Measurements from ENCODE around the gene CBFA2T2. TPM values are rescaled to one million over a fixed set of nuclear protein-coding genes. Genes with fewer than 3 reads are reported as not detected.

Gene CBFA2T2
- polyA plus RNA-seq, 1 donor (not counting 4 experiments of a cell fraction or from before 2014, with no cell fraction given): 6.8 TPM

DNA sequence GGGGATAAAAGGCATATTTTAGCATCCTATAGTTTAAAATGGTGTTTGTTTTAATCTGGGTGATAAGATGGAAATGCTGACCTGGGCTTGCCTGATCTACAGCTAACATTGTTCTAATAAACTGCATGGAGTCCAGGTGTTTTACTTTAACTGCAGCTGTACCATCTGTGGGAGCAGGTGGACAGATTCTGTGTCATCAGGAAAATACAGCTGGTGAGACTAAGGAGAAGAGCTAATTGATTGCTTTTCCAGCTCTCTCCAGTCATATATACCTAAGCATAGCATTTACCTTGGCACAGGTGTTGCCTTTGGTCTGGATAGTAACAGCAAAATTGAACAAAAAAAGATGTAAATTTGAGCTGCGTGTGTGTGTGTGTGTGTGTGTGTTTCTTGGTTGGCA is 31.6 kb downstream of the CBFA2T2 start:
- TF ChIP-seq, protein P1, sequence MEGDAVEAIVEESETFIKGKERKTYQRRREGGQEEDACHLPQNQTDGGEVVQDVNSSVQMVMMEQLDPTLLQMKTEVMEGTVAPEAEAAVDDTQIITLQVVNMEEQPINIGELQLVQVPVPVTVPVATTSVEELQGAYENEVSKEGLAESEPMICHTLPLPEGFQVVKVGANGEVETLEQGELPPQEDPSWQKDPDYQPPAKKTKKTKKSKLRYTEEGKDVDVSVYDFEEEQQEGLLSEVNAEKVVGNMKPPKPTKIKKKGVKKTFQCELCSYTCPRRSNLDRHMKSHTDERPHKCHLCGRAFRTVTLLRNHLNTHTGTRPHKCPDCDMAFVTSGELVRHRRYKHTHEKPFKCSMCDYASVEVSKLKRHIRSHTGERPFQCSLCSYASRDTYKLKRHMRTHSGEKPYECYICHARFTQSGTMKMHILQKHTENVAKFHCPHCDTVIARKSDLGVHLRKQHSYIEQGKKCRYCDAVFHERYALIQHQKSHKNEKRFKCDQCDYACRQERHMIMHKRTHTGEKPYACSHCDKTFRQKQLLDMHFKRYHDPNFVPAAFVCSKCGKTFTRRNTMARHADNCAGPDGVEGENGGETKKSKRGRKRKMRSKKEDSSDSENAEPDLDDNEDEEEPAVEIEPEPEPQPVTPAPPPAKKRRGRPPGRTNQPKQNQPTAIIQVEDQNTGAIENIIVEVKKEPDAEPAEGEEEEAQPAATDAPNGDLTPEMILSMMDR (optimal IDR thresholded peaks at IDR 0.05 in 1 of 3, IDR thresholded peaks at IDR 0.05 in 1 of 3, conservative IDR thresholded peaks at IDR 0.05 in 1 of 3; ENCODE audit: extremely low read depth in 1 of 3, insufficient read depth in 2 of 3, low read length in 3 of 3): no peak
- no peak for TF ChIP-seq EZH2 (IDR thresholded peaks at IDR 0.05; ENCODE audit: low read length)
- H3K4me2 ChIP-seq (ENCODE audit: control insufficient read depth, extremely low read depth, insufficient read depth, low read depth, low read length): no peak overlapping the region
- no peaks in the 10 kb centered on the region for H3K36me3 ChIP-seq (ENCODE audit: control insufficient read depth in 2 of 2, extremely low read depth in 1 of 2, insufficient read depth in 2 of 2, low read length in 2 of 2)
- no peaks in the 10 kb centered on the region for H3K9me3 ChIP-seq (ENCODE audit: control insufficient read depth, low read depth, low read length)
- no peak overlapping the region for H2AFZ ChIP-seq (ENCODE audit: control insufficient read depth, low read length)
- H3K9me1 ChIP-seq (ENCODE audit: control insufficient read depth, extremely low read depth, insufficient read depth, low read length): no peaks in the 10 kb centered on the region
- no peaks in the 10 kb centered on the region for H4K20me1 ChIP-seq (ENCODE audit: control insufficient read depth, extremely low read depth, insufficient read depth, low read length)
- no peak overlapping the region for H3K27ac ChIP-seq (ENCODE audit: control insufficient read depth, insufficient read depth, low read length)
- H3K79me2 ChIP-seq (ENCODE audit: control insufficient read depth, insufficient read depth, low read length): peaks cover 3% of the 10 kb centered on the region
- FAIRE-seq: no peak
- no peak for DNase-seq (ENCODE audit: low read depth, low spot score)
- no peaks in the 10 kb centered on the region for H3K27me3 ChIP-seq (ENCODE audit: control insufficient read depth, extremely low read depth, insufficient read depth, low read length)
- dilution Hi-C loops (cut with MboI; ENCODE audit: extremely low pct_ligation_motif_present, low sequenced_read_pairs): no loop called here
- no peak overlapping the region for H3K4me3 ChIP-seq (ENCODE audit: control insufficient read depth in 2 of 3, extremely low read depth in 1 of 3, insufficient read depth in 2 of 3, low read depth in 1 of 3, low read length in 3 of 3)
- no peaks in the 10 kb centered on the region for H3K4me1 ChIP-seq (ENCODE audit: control insufficient read depth, extremely low read depth, insufficient read depth, low read length)
- no peak overlapping the region for H3K9ac ChIP-seq (ENCODE audit: control insufficient read depth, extremely low read depth, insufficient read depth, low read length)

DNA sequence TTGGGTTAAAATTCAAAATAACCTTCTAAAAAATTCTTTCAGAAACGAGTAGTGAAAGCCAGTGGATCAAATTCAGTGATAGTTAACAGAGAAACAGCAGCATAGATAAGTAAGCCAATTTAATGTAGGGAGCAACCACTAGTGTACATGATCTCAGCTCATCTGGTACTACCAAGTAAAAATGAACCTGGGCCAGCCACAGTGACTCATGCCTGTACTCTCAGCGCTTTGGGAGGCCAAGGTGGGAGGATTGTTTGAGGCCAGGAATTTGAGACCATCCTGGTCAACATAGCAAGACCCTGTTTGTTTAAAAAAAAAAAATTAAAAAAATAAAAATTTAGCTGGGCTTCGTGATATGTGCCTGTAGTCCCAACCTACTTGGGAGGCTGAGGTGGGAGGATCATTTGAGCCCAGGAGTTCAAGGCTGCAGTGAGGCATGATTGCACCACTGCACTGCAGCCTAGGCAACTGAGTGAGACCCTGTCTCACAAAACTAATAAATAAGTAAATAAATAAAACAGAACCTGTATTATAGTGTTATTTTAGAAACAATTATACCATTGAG is 32.4 kb downstream of the CBFA2T2 start:
- no peak overlapping the region for H2AFZ ChIP-seq (ENCODE audit: control insufficient read depth, low read length)
- H3K9ac ChIP-seq (ENCODE audit: control insufficient read depth, extremely low read depth, insufficient read depth, low read length): no peak overlapping the region
- no peaks in the 10 kb centered on the region for H3K9me3 ChIP-seq (ENCODE audit: control insufficient read depth, low read depth, low read length)
- H3K4me1 ChIP-seq (ENCODE audit: control insufficient read depth, extremely low read depth, insufficient read depth, low read length): no peaks in the 10 kb centered on the region
- H3K27me3 ChIP-seq (ENCODE audit: control insufficient read depth, extremely low read depth, insufficient read depth, low read length): no peaks in the 10 kb centered on the region
- H3K9me1 ChIP-seq (ENCODE audit: control insufficient read depth, extremely low read depth, insufficient read depth, low read length): no peaks in the 10 kb centered on the region
- DNase-seq (ENCODE audit: low read depth, low spot score) (no peak), FAIRE-seq (no peak)
- H3K27ac ChIP-seq (ENCODE audit: control insufficient read depth, insufficient read depth, low read length): no peak overlapping the region
- dilution Hi-C loops (cut with MboI; ENCODE audit: extremely low pct_ligation_motif_present, low sequenced_read_pairs): no loop called here
- H3K79me2 ChIP-seq (ENCODE audit: control insufficient read depth, insufficient read depth, low read length): peaks cover 3% of the 10 kb centered on the region
- TF ChIP-seq EZH2 (IDR thresholded peaks at IDR 0.05; ENCODE audit: low read length): no peak
- H3K4me3 ChIP-seq (ENCODE audit: control insufficient read depth in 2 of 3, extremely low read depth in 1 of 3, insufficient read depth in 2 of 3, low read depth in 1 of 3, low read length in 3 of 3): no peak overlapping the region
- no peaks in the 10 kb centered on the region for H3K36me3 ChIP-seq (ENCODE audit: control insufficient read depth in 2 of 2, extremely low read depth in 1 of 2, insufficient read depth in 2 of 2, low read length in 2 of 2)
- no peak overlapping the region for H3K4me2 ChIP-seq (ENCODE audit: control insufficient read depth, extremely low read depth, insufficient read depth, low read depth, low read length)
- H4K20me1 ChIP-seq (ENCODE audit: control insufficient read depth, extremely low read depth, insufficient read depth, low read length): no peaks in the 10 kb centered on the region

DNA sequence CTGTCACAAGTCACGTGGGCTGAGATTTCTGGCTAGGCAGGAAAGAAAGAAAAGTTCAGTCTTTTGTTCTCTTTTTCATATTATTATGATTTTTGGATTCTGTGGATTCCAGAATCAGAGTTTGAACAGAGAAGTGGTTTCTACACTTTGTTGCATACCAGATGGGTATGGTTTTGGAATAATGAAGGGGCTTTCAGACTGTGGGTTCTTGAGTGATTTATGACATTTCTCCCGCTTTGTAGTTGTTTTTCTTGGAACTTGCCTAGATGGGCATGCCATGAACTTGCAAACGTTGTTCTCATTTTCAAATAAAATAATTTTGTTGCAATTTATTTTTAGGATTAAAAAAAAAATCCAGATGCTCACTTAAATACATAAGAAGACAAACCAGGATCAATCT is 34.4 kb downstream of the CBFA2T2 start:
- H3K36me3 ChIP-seq (ENCODE audit: control insufficient read depth in 2 of 2, extremely low read depth in 1 of 2, insufficient read depth in 2 of 2, low read length in 2 of 2): no peaks in the 10 kb centered on the region
- TF ChIP-seq, protein P1 (optimal IDR thresholded peaks at IDR 0.05 in 1 of 3, IDR thresholded peaks at IDR 0.05 in 1 of 3, conservative IDR thresholded peaks at IDR 0.05 in 1 of 3; ENCODE audit: extremely low read depth in 1 of 3, insufficient read depth in 2 of 3, low read length in 3 of 3): no peak
- no peak for TF ChIP-seq EZH2 (IDR thresholded peaks at IDR 0.05; ENCODE audit: low read length)
- no peaks in the 10 kb centered on the region for H3K9me3 ChIP-seq (ENCODE audit: control insufficient read depth, low read depth, low read length)
- no peak overlapping the region for H2AFZ ChIP-seq (ENCODE audit: control insufficient read depth, low read length)
- DNase-seq (ENCODE audit: low read depth, low spot score) (no peak), FAIRE-seq (no peak)
- H4K20me1 ChIP-seq (ENCODE audit: control insufficient read depth, extremely low read depth, insufficient read depth, low read length): no peaks in the 10 kb centered on the region
- H3K4me3 ChIP-seq (ENCODE audit: control insufficient read depth in 2 of 3, extremely low read depth in 1 of 3, insufficient read depth in 2 of 3, low read depth in 1 of 3, low read length in 3 of 3): no peak overlapping the region
- H3K9me1 ChIP-seq (ENCODE audit: control insufficient read depth, extremely low read depth, insufficient read depth, low read length): no peaks in the 10 kb centered on the region
- H3K27me3 ChIP-seq (ENCODE audit: control insufficient read depth, extremely low read depth, insufficient read depth, low read length): no peaks in the 10 kb centered on the region
- no peaks in the 10 kb centered on the region for H3K4me1 ChIP-seq (ENCODE audit: control insufficient read depth, extremely low read depth, insufficient read depth, low read length)
- no peak overlapping the region for H3K9ac ChIP-seq (ENCODE audit: control insufficient read depth, extremely low read depth, insufficient read depth, low read length)
- dilution Hi-C loops (cut with MboI; ENCODE audit: extremely low pct_ligation_motif_present, low sequenced_read_pairs): no loop called here
- H3K79me2 ChIP-seq (ENCODE audit: control insufficient read depth, insufficient read depth, low read length): peaks cover 2% of the 10 kb centered on the region
- H3K4me2 ChIP-seq (ENCODE audit: control insufficient read depth, extremely low read depth, insufficient read depth, low read depth, low read length): no peak overlapping the region
- no peak overlapping the region for H3K27ac ChIP-seq (ENCODE audit: control insufficient read depth, insufficient read depth, low read length)

All from keratinocyte (primary cell).